ENCODE results near the gene ACAP1.

Gene ACAP1

GRCh38 chr17:7311110-7311705, 25.1 kb upstream of the ACAP1 start:
- DNase-seq: no peak

DNA sequence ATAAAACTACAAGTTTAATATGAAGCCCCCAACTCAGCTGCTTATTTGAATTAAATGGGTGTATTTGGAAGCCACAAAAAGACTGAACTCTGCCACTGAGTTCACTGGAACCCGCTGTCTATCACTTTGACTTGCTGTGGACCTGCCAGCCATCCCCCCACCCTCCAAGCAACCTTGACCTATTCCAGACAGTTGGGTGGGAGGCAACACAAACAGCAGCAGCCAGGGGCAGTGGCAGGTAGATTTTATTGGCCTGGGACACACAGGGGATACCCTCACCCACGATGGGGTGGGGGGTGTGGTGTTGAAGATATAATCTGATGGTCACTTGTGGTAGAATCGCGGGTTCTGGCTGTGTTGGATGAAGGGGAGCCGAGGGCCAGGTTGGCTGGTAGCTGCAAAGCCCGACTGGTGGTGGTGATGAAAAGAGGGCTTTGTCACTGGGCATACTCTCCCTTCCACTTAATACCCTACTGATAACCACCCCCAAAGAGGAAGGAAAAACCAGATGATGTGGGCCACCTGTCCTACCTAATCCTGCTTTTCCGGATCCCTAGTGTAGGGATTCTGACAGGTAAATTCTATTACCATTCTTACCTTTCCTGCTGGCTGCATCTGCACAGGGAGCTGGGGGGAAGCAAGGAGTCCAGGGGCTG, 23.8 kb upstream of the ACAP1 start:
- no peak for DNase-seq

DNA sequence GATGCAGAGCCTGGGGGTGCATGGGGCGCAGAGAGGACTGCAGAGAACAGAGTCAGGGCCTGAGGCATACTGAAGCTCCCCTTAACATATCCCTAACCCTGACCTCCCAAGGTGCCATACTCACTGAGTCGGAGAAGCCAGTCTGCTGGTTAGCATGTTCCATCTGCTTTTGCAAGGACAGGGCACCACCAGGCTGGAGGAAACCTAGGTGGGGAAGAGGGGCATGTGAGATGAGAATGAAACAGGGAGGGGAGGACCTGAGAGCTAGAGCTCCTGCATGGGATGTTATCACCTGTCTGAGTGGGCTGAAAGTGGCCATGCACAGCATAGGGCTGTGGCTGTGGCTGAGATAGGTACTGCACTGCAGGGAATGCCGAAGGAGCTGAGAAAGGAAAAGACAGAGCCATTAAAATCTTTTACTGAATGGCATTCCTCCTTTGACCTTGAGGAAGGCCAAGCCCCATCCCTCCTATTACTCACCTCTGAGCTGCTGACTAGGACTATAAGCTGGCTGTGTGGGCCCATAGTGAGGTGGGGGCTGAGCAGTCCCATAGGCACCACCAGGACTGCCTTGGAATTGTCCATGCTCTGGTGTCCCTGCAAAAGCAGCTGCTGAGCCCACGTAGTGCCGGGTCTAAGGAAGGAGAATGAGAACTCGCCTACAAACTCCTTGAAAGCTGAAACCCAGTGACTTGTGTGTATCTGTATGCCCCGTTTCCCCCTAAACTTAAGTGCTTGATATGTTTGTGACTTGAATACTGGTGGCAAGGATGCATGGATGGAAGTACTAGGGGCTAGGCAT, 23.0 kb upstream of the ACAP1 start:
- DNase-seq: no peak

- DNase-seq: no peak
These were observed 22.2 kb upstream of the ACAP1 start for GRCh38 chr17:7313890-7314718.

- DNase-seq: peak; percentile 96
These were observed 21.4 kb upstream of the ACAP1 start, which contains the start of gene GPS2 for GRCh38 chr17:7314719-7315569. TSS of gene GPS2 (minus strand) at chr17:7315360. CDS start at chr17:7315052, 308 bp downstream.

- no peak for DNase-seq
These were observed 20.6 kb upstream of the ACAP1 start for GRCh38 chr17:7315570-7316235.

DNA sequence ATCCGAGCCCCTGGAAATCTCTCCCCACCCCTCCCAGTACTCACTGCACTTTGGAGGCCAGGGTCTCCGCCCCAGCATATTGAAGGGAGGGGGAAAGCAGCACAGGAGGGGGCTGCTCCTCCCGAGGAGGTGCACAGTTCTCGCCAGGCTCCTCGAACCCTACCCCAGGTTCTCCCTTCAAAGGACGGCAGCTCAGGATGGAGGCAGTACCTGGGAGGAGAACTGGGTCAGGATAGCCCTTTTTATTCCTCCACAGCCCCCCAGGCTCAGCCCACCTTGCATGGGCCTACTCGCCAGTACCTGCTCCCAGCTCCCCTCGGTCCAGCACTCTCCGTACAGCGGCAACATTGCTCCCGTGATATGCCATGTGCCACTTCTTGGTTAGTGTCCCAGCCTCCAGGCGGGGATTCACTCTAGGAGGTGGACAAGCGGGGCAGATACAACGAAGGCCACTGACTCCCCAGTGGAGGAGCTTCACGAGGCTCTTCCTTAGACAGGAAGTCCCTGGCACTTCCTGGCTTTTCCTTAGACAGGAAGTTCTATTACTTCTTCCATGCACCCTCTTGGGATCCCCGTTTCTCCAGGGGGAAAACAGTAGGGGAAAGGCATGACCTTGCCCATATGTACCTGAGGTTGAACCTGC, 19.0 kb upstream of the ACAP1 start:
- DNase-seq: no peak

DNA sequence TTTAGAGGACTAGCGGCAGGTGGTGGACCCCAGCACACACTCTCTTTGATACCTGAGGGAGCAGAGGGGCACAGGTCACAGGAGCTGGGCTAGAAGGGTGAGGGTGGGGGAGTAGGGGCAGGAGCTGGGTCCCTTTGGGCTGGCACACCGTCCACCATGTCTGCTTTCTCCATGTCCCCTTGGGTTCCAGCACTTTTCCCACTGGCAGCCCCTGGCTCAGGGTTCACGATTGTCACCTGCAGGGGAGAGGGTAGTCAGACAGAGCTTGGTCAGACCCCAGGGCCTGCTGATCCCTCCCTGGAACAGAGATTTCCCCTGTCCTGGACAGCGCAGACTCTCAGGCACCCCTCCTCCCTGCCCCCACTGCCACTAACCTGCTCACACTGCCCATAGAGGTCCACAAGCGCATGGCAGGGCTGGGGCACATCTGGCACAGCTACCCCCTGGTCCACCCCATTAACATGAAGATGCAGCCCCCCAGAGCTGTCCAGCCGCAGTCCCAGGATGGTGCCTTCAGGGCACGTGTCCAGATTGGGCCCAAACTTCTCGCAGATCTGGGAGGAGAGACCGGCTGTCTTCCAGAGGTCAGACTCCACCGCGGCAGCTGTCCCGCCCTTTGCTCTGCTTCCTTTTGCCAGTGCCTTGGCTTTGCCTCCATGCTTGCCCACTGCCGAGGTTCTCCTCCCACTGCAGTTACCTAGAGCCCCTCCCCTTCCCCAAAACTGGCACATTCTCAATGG, 18.0 kb upstream of the ACAP1 start:
- DNase-seq: no peak

DNA sequence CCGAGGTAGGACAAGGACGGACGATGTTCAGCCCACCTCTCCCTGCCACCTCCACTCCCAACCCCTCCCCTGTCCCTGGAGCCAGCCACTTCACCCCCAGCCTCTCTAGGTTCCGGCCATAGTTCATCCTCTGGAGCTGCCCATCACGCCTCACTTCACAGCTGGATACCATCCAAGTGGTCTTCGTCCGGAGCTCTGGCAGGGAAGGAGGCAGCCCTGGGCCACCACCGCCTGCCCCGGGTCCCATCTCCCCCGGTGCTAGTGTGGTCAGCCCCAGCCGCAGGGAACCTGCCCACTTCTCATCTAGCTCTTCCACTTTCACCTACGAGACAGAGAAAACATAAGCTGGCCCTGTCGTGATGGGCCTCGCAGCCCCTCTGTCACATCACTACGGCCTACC, 14.9 kb upstream of the ACAP1 start:
- no peak for DNase-seq

DNA sequence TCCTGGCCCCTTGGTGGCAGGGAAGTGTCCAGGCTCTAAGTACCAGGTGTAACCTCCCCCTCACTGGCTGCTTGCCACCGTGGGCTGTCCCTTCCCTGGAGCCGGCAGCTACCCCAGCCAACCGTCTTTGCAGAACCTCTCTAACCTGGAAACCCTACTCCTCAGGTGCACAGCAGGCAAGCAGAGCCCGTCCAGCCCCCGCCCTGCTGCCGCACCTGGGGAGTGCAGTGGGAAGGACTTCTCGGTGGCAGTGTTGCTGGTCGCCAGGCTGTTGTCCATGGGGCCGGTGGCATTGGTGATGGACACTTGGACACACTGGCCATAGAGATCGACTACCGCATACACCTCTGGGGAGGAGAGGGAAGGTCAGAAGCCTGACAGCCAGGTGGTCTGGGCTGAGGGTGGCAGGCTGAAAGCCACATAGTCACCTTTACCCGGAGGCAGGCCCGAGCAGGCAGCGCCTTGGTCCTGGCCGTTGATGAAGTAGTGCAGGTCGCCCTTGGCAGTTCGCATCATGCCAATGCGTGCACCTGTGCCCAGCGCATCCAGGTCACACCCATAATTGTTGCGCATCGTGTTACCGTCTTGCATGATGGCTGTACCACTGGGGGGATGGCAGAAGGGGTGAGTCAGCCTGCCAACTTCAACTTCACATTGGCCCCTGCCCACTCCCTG, 13.7 kb upstream of the ACAP1 start:
- no peak for DNase-seq

- DNase-seq: peak; percentile 70
These were observed 12.4 kb upstream of the ACAP1 start for GRCh38 chr17:7323731-7324437.

DNA sequence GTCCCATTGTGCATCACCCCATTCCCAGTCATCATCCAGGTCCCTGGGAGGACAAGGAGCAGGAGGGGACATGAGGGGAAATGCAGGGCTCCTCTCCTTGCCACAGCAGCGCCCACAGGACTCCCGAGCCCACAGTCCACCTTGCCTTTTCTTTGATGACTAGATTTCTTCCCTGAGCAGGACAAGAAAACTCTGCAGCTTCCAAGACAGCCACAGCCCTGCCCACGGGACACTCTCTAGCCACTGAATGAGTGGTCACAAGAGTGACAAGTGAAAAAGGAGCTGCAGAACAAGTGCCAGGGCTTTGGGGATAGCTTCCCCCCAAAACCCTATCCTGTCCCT, 11.9 kb upstream of the ACAP1 start:
- DNase-seq: no peak

GRCh38 chr17:7325031-7325528, 11.2 kb upstream of the ACAP1 start:
- no peak for DNase-seq

DNA sequence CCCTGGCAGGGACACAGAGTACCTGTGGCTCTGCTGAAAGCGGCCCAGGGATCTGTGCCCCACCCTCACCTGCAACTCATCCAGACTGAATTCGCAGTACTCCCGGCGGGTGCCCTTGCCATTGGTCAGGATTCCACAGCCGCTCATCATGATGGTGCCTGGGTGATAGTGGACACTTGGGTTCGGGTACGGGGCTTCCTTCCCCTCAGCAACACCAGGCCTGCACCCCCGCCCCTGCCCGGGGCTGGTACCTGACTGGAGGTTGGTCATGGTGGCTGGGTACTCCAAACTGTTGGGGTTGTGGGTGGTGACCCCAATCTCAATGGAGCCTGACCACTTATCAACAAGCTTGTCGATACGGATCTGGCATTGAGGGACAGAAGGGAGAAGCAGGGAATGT, 10.1 kb upstream of the ACAP1 start:
- no peak for DNase-seq

DNA sequence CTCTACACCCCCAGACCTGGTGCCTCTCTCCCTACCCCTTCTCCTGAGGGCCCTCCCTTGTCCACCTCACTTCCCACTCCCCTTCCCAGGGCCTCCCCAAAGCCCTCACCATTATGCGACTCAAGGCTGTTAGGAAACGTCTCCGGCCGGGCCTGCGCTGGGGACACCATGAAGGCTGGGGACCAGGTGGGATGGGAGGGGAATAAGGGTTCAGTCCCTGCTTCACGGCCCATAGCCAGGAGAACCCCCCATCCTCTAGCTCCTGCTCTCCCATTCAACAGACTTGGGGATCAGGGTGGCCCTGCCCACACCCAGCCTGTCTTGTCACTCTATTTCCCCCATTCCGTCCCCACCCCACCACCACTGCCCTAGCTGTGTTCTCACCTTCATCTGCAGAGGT, 9.3 kb upstream of the ACAP1 start:
- DNase-seq: no peak

DNA sequence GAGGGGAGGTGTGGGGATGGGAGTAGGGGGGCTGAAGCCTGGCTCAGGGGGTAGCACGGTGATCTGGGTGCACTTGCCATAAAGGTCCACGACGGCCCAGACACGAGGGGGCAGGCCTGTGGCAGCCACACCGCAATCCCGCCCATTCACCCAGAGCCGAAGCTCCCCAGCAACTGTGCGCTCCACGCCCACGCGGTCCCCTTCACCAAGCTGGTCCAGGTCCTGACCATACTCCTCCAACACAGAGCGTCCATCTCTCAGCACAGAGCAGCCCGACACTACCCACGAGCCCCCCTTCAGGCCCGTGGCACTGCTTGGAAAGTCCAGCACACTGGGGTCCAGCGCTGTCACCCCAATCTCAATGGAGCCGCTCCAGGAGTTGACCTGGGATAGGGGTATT, 8.8 kb upstream of the ACAP1 start:
- no peak for DNase-seq

GRCh38 chr17:7328009-7328408, 8.3 kb upstream of the ACAP1 start:
- DNase-seq: no peak

DNA sequence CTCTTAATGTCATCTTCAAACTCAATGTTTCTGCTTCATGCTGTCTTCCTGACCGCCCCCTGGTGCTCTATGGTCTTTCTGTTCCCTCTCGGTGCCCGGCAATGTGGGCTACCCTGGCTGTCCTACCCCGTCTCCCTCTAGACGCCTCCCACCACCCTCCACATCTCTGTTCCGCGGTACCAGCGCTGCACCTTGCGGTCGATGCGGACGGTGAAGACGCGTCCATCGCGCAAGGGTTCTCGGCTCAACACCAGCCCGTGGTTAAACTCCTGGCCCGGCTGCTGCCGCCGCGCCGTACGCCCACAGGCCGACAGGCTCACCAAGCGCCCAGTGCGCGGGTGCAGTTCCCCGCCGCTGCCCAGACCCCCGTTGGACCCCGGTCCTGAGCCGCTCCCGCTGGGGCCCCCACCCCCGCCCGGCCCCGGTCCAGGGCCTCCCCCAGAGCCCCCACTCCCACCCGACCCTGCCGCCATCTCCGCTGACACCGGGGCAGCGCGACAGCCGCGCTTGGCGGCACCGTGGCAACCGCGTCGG, 7.4 kb upstream of the ACAP1 start, which contains the start of gene NEURL4:
NEURL4 (minus strand) TSS at position 496 of the 534 bp plus-strand sequence; CDS start at position 473, 23 bp downstream.
- DNase-seq: no peak

Measured in activated CD8-positive, alpha-beta memory T cell treated with anti-CD3 and anti-CD28 coated beads, Interleukin-2, amount 50 U/mL, for 4 hours (primary cell).